Fibroblast of skin of right biceps (primary cell): Measurements from ENCODE around the gene GRHPR.

ENCODE experiments used
- DNase-seq: peaks from one replicate; pipeline ENCODE4 v3.0.0-alpha.2; 2013

GRHPR gene

GRCh38 chr9:37399336-37399735, 23.2 kb upstream of the GRHPR start:
- DNase-seq = no peak

DNA sequence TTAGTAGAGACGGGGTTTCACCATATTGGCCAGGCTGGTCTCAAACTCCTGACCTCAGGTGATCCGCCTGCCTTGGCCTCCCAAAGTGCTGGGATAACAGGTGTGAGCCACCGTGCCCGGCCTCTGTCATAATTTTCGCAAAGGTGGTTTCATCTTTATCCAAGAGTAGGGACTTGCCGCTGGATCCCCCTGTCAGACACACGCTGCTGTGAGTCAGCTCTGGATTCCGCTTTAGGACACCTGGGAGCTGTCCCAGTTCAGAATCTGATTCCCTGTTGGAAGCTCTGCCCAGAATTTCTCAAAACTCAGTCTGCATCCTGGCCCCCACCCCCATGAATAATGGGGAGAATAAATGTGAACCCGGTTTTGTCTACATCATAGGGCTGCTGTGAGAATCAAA, 17.9 kb upstream of the GRHPR start:
- no peak for DNase-seq

- DNase-seq = no peak
Observed at GRCh38 chr9:37405350-37405749, 17.1 kb upstream of the GRHPR start.

DNA sequence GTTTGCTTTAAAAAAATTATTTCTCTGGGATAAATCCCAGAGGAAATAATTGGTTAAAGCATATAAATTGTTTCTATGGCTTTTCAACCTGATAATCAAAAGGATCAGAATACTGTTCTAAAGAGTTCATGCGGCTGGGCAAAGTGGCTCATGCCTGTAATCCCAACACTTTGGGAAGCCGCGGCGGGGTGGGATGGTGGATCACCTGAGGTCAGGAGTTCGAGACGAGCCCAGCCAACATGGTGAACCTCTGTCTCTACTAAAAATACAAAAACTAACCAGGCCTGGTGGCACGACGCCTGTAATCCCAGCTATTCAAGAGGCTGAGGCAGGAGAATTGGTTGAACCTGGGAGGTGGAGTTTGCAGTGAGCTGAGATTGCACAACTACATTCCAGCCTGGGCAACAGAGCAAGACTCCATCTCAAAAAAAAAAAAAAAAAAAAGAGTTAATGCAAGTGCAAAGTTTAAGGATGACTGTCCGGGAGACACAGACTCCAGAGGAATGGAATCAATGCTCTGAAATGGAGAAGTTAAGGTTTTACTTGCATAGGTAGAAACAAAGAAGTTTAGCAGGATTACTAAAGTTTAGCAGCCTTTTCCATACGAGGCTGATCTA, 16.6 kb upstream of the GRHPR start:
- DNase-seq = no peak

DNA sequence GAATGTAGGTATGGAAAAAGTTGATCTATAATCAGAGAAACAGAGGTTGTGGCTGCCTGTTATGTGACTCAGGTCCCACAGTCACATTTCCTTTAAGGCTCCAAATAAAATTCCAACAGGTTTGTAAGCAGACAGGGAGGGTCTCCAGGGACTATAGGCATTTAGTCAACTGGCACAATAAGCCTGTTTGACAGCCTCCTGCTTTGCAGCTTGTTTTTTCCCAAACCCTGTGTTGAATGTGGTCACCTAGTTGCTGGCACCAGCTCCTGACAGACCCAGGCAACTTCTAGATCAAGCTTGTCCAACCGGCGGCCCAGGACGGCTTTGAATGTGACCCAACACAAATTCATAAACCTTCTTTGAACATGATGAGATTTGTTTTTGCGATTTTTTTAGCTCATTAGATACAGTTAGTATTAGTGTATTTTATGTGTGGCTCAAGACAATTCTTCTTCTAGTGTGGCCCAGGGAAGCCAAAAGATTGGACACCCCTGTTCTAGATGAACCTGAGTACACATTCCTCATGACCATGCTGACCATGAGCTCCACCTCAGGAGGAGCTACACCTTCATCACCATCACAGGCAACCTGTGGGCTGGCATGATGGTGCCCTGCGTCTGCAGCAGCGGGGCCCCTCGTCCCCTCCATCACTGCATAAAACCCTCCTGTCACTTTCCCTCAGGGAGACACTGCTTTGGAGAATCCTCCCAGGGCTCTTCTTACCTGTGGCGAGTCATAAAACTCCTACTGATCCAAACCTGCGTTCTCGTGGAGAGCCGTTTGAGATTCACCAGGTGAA, 15.7 kb upstream of the GRHPR start:
- DNase-seq = no peak

- no peak for DNase-seq
Observed at GRCh38 chr9:37407468-37407867, 15.0 kb upstream of the GRHPR start.

GRCh38 chr9:37408933-37409710, 13.4 kb upstream of the GRHPR start:
- DNase-seq = no peak

- no peak for DNase-seq
Observed at GRCh38 chr9:37410354-37410861, 12.1 kb upstream of the GRHPR start.

- DNase-seq = no peak
Observed at GRCh38 chr9:37410969-37411785, 11.3 kb upstream of the GRHPR start.

DNA sequence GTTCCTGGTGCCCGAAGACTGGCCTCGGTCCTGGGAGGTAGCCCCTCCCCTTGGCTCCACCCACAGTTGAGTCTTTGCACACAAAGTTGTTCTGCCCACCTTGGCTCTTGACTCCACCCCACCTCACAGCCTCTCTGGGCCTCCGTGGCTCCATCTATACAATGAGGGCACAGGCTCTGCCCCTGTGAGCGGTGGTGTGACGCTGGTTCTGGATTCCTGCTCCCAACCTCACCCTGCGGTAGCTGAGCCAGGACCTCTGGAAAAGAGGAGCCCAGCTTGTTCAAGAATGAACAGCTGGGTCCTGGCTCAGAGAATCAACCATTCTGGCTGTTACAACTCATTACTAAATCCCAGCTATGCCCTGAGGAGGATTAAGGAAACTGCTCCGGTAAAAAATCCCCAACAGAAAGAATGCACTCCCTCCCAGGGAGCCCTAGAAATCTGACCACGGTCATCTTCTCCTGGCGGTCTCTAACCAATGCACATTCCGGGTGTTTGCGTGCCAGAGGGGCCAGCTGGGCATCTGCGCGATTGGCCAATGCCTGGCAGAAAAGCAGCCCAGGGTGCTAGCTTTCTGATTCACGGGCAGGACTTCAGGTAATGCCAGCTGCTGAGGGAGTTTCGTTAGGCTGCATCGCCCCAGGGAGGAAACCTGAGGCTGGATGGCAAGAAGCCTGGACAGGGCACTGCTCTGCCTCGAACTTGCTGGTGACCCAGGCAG, 9.9 kb upstream of the GRHPR start:
- DNase-seq = no peak

DNA sequence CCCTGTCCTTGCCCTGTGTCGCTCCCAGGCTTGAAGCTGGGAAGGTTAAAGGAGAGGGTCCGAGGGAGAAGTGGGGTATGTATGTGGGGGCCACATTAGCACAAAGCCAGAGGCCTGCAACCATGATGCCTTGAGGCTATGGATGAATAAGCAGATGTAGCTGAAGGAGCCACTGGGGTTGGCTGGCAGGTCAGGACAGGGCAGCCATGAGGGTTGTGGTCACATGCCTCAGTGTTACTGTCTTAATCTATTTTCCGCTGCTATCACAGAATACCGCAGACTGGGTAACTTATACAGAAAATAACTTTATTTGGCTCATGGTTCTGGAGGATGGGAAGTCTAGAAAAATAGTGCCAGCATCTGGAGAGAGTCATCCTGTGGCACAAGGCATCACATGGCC, 9.2 kb upstream of the GRHPR start:
- no peak for DNase-seq

GRCh38 chr9:37414503-37414943, 8.0 kb upstream of the GRHPR start:
- no peak for DNase-seq

GRCh38 chr9:37415011-37415719, 7.3 kb upstream of the GRHPR start:
- DNase-seq = peak; percentile 79

- no peak for DNase-seq
Observed at GRCh38 chr9:37417252-37417803, 5.2 kb upstream of the GRHPR start.

DNA sequence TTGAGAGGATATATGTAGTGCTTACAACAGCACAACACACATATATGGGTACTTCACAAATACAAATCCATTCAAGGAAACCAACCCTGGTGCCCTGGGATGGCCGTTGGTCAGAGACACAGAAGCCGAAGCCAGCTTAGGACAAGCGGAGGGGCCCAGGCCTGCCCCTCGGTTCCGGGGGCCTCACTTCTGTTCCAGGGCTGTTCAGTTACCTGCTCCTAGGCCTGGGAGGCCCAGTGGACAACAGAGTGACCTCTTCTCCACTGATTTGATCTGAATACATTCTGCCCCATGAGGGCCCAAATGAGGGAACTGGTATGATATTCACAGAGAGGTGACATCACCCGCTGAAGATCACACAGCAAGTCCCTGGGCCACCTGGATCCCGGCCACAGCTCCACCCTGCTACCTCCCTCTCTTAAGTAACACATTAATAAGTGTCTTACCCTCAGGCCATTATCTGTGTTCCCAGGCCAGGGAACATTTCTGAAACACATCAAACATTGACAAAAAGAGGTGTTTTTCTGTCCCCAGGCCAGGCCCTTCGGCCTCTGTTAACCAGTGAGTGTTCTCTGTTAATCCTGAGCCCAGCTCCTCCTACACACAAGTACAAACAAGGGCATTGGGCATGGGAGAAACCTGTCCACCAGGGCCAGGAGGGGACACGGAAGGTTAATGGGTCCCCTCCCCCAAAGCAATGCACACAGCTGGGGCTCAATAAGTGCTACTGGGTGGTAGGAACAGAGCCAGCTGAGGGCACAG, 4.5 kb upstream of the GRHPR start:
- no peak for DNase-seq

DNA sequence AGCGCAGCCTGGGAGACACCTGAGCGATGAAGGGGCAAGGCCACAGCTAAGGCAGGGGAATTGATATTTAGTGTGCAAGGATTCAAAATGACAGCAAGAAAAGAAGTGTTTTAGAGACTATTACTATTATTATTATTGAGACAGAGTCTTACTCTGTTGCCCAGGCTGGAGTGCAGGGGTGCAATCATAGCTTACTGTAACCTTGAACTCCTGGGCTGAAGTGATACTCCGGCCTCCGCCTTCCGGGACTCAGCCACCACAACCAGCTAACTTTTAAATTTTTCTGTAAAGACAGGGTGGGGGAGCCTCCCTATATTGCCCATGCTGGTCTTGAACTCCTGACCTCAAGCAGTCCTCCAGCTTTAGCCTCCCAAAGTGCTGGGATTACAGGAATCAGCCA, 3.3 kb upstream of the GRHPR start:
- DNase-seq = no peak

GRCh38 chr9:37420271-37421215, 2.0 kb upstream of the GRHPR start:
- DNase-seq = no peak

DNA sequence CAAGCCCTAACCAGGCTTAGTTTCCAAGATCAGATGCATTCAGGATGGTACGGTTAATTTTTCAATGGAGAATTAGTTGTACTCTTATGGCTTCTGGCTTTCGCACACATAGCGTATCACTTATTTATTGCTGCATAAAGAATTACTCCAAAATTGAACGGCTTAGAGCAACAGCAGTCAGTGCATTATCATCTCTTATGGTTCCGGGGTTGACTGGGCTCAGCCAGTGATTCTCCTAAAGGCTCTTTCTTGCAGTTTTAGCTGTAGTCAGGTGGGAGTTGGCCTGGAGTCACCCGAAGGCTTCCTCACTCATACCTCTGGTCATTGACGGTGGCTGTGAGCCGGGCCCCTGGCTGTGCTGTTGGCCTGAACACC, 595 bp upstream of the GRHPR start:
- DNase-seq = no peak

GRCh38 chr9:37423508-37423907, 1.0 kb downstream of the GRHPR start:
- no peak for DNase-seq
